Type B pancreatic cell (in vitro differentiated cells): ENCODE data around the gene SYPL1. TPM values are rescaled to one million over a fixed set of nuclear protein-coding genes. Genes with fewer than 3 reads are reported as not detected.

Source experiments
- DNase-seq: peaks from one replicate; pipeline ENCODE4 v3.0.0; 2021; ENCODE audit warnings: mixed read lengths; ENCODE audit not compliant: unreplicated experiment; ENCODE audit errors: extremely low spot score
- H3K27ac Mint-ChIP-seq: 2 replicates; pipeline ENCODE4 v1.8.0; 2021; ENCODE audit warnings: mild to moderate bottlenecking, mixed read lengths
- H3K27me3 Mint-ChIP-seq: 2 replicates; pipeline ENCODE4 v1.8.0; 2021; ENCODE audit warnings: mixed read lengths
- H3K36me3 Mint-ChIP-seq: 2 replicates; pipeline ENCODE4 v1.8.0; 2021; ENCODE audit warnings: mixed read lengths
- H3K4me1 Mint-ChIP-seq: one replicate; pipeline ENCODE4 v1.8.0; 2021; ENCODE audit warnings: mixed read lengths; ENCODE audit not compliant: unreplicated experiment
- H3K4me3 Mint-ChIP-seq: 2 replicates; pipeline ENCODE4 v1.8.0; 2021; ENCODE audit warnings: mild to moderate bottlenecking, mixed read lengths
- H3K9me3 Mint-ChIP-seq: 2 replicates; pipeline ENCODE4 v1.8.0; 2021; ENCODE audit warnings: mixed read lengths
- CTCF ChIP-seq: fragments of 200-600 bp; sonication (generic); conservative IDR thresholded peaks from 2 replicates; pipeline ENCODE4 v1.5.0; 2021; ENCODE audit warnings: antibody characterized with exemption, mild to moderate bottlenecking
- total RNA-seq: library from RNA; stranded (reverse); gene quantifications from 2 replicates; pipeline ENCODE4 v1.2.1, GENCODE V29; 2021; ENCODE audit warnings: low replicate concordance

Gene SYPL1
- total RNA-seq, 1 donor from 2014 or later: 59.0 TPM

GRCh38 chr7:106063692-106064091, 48.4 kb downstream of the SYPL1 start:
- Mint-ChIP-seq H3K36me3 (peaks cover 3% of the 10 kb centered on the region), H3K27me3 (peaks cover 3% of the 10 kb centered on the region), H3K4me1 (peaks cover 37% of the 10 kb centered on the region), H3K27ac (no peak overlapping the region), H3K9me3 (no peaks in the 10 kb centered on the region), H3K4me3 (no peak overlapping the region)
- no peak for TF ChIP-seq CTCF
- no peak for DNase-seq

GRCh38 chr7:106063024-106063423, 49.1 kb downstream of the SYPL1 start:
- peak overlapping the region; percentile 52 for H3K27ac Mint-ChIP-seq
- TF ChIP-seq CTCF: no peak
- H3K9me3 Mint-ChIP-seq: no peaks in the 10 kb centered on the region
- H3K36me3 Mint-ChIP-seq: peaks cover 3% of the 10 kb centered on the region
- H3K4me1 Mint-ChIP-seq: peaks cover 37% of the 10 kb centered on the region
- no peaks in the 10 kb centered on the region for H3K27me3 Mint-ChIP-seq
- DNase-seq: no peak
- H3K4me3 Mint-ChIP-seq: no peak overlapping the region

DNA sequence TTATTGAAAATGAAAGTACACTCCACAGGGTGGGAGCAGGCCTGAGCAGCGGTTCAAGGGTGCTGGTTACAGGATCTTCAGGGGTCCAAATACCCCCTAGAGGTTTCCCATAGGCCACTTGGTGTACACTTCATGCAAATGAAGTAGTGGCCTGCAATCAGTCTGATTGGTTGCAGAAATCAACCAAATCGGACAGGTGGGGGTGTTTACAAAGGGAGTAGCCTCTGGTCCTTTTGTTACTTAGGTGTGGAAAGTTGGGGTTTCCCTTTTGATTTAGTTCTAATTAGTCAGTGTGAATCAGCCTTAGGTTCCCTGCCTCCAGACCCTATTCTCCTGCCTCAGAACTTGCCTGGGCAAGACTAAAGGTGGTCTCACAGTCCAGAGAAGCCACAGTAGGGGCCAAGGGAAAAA, 49.6 kb downstream of the SYPL1 start:
- DNase-seq: no peak
- H3K4me1 Mint-ChIP-seq: peaks cover 42% of the 10 kb centered on the region
- H3K36me3 Mint-ChIP-seq: peaks cover 3% of the 10 kb centered on the region
- H3K27me3 Mint-ChIP-seq: no peaks in the 10 kb centered on the region
- H3K27ac Mint-ChIP-seq: peak overlapping the region; percentile 52
- no peak overlapping the region for H3K4me3 Mint-ChIP-seq
- no peaks in the 10 kb centered on the region for H3K9me3 Mint-ChIP-seq
- TF ChIP-seq CTCF: no peak

DNA sequence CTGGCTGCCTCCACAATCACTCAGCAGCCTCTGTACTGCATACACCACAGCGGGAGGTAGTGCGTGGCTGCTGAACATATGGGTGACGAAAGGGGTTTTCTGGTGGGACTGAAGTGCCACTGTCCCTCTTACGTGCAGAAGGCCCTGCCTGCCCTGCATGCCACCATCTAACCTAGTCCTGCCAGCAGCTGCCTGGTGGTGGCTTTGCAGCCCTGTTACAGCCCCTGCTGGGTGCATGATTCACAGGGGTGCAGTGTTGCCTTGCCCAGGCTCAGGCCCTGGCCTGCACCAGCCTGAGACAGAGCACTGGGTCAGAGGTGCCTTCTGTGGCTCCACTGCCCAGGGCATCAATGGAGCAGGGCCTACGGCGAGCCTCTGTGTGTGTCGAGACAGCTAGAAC, 50.1 kb downstream of the SYPL1 start:
- Mint-ChIP-seq H3K4me1 (peaks cover 43% of the 10 kb centered on the region), H3K36me3 (peaks cover 3% of the 10 kb centered on the region), H3K4me3 (no peak overlapping the region), H3K27ac (no peak overlapping the region), H3K27me3 (no peaks in the 10 kb centered on the region), H3K9me3 (no peaks in the 10 kb centered on the region)
- TF ChIP-seq CTCF: no peak
- no peak for DNase-seq

DNA sequence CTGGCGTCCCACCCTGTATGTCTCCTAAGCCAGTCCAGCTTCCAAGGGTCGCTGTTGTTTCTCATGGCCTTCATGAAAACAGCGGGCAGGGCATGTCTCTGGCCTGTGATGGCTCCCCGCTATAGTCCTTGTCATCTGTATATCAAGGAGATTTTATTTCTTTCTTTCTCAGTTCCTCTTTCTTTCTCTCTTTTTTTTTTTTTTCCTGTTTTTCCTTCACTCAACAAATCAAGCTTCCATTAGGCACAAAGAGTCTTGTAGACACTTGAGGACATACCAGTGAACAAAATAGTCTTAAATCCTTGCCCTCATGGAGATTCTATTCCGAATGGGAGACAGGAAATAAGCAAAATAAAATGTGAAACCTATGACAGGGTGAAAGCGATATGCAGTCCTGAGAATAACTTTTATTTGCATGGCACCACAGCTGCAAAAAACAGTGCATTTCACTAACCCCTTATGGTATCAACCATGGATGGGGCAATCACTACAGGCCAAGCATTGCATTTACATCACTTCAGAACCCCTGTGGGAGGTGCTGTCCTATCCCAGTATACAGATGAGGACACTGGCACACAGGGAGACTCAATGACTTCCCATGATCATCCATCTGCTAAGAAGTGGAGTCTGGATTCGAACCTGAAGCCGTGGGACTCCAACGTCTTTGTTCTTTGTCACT, 50.7 kb downstream of the SYPL1 start:
- no peak for TF ChIP-seq CTCF
- Mint-ChIP-seq H3K36me3 (peaks cover 3% of the 10 kb centered on the region), H3K4me3 (no peak overlapping the region), H3K27ac (no peak overlapping the region), H3K4me1 (peaks cover 43% of the 10 kb centered on the region), H3K9me3 (no peaks in the 10 kb centered on the region), H3K27me3 (no peaks in the 10 kb centered on the region)
- DNase-seq: no peak
